CD4-positive, alpha-beta T cell treated with Interleukin-17A for 4 hours (primary cell): Measurements from ENCODE around the gene ZPR1.

Experiments used
- DNase-seq: peaks from one replicate; pipeline ENCODE4 v3.0.0-alpha.2; 2020; ENCODE audit warnings: mixed read lengths

The ZPR1 gene

DNA sequence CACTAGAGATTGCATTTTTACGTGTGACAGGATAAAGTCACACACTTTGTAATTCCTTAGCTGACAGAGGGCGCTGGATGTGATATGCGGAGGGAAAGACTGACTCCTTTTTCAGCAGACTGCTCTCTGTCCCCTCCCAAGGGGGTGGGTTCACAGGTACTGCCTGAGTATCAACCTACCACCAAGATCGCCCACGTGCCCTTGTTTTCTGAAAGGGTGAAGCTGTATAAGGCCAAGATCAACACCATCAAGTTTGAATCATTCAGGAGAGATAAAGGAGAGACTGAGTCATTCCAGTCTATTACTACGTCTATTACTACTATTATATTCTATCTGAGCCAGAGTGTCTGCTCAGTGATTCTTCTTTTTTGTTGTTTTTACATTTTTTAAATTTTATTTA is 45.7 kb downstream of the ZPR1 start:
- DNase-seq: no peak

DNA sequence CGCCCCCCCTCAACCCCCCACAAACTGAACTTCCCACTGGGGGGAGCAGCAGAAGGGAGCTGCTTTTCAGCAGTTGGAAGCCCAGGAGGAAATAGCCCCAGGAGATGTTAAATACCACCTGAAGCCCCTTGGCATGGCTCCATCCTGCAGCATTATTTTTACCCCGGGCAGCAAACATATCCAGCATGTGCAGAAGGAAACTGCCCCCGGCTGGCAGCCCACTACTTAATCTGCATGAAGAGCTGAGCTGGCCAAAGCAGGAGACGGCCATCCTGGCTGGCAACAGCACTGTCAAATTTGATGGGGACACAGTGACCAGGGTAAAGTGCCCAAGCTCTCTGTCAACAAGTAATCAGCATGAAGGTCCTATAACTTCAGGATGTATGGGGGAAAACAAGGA is 47.1 kb downstream of the ZPR1 start:
- no peak for DNase-seq

DNA sequence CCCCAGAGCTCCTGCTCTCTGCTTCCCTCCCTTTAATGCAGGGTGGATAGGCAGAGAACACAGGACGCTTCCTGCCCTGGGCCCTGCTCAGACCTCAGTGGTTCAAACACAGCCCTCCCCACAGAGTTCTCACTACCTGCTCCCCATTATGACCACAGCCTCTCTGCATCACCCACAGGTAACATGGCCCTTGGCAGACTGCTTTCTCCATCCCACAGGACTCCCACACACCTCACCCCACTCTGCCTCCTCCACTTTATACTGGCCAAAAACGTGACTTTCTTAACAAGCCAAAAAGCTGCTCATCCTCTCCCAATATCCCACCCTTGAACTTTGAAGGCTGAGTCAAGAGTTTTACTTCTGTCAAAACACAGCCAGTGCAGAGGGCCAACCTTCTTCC is 48.8 kb downstream of the ZPR1 start:
- DNase-seq: no peak

DNA sequence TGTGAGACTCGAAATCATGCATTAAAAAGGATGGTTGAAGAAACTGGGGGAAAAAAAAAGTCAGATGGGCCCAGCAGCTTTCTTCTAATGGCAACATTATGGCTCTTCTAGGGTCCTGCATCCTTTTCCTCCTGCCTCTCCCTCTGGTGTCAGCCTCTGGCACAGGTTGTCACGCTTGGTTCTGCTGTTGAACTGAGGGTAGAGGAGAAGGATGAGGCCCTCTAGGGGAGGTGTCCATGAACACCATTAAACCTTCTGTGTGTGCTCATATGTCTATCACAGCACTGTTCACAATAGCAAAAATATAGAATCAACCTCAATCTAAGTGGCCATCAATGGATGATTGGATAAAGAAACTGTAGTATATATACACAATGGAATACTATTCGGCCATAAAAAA is 51.1 kb downstream of the ZPR1 start:
- DNase-seq: no peak

DNA sequence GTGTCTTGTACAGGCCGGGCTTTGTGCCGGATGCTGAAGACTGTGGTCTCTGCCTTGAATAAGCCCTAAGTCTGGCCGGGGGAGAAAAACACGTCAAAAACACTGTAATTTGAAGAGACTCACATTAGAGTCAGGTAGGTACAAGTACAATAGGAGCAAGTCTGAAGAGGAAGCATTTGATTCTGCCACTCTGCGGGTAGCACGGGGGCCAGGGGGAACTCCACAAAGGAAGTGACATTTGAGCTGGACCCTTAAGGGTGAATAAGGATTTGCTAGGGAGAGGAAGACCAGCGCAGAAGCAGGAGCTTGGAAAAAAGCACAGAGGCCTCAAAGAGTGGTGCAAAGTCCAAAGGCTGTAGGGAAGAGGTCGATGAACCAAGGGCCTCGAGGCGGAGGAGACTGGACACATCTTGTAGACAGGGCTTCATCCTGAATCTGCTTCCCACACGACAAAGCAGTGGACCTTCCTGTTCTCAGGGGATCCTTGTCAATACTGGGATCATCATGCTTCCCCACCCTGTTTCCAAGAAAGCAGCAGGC is 53.8 kb downstream of the ZPR1 start:
- DNase-seq: no peak

DNA sequence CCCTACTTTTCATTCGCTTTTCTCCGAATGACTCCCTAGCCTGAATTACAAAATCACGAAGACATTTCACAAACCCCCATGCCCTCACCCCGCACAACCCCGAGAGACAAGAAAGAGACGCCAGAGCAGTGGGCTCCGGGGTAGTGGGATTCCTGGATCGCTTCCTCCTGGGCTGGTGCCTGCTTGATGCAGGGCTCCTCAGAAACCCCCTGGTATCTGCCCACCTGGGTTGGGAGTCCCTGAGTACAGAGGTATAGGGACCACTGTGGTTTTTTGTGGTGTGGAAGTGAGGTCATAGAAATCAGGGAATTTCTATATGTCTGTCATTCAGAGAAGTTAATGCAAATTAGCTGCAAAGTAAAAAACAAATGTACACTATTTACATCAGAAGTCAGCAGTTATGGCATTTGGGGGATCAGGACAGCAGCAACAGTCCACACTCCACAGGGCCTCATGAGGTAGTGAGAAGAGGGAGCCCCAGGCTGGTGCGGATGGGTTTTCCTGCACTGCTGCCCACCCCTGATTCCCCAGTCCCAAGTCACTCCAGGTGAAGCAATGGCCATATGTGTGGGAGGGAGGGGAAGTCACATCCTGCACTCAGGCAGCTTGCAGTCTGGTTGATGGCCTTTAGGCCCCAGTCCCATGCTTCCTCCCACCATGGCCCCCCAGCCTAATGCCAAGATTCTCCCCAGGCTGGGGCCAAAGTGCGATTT is 54.6 kb downstream of the ZPR1 start:
- no peak for DNase-seq

DNA sequence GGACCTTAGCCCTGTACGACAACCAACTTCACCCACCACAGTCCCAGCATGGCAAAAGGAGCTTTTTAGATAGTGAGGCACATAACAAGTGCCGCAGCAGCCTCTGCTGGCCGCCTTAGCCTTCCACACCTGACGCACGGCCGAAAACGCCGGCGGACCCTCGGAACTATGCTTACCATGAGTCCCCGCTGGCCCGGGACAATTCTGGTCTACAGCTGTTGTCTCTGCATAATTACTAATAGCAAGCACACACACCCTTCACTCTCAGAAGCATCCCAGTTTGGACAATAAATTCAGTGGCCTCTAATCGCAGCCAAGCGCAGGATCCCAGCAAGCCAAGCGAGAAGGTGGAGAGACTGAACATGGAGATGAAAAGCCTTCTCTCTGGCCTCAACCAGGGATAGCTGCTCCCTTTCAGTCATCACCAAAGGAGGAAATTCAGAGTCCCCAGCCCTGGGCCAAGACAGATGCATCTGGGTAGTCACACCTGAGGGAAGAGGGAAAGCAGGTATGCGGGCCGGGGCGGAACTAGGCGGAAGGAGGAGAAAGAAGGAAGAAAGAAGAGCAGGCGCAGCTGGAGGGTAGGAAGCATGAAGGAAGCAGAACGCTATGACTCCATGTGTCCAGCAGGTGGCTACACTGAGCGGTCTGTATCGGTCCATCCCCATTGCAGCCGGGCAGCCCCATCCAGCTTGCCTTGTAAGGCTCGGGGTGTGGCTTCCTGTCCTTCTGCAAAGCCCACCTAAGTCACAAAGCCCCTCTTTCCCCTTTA is 55.4 kb downstream of the ZPR1 start:
- peak; percentile 68 for DNase-seq

DNA sequence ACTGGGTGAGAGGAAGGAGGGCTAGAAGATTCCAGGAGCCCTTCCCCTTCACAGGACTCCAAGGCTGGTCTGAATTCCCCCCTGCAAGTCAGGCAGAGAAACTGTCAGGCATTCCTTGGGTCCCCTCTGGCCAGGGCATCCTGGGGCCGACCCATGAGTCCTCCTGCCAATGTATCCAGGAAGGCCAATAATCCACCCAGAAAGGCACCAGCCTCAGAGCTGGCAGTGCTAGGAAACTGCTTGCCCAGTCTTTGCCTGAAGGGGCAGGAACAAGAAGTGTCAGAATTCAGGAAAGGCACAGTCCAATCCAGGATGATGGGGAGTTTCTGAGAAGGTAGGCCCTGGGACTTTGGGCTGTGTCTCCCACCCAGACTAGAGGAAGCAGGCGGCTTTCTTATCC is 56.0 kb downstream of the ZPR1 start:
- no peak for DNase-seq

DNA sequence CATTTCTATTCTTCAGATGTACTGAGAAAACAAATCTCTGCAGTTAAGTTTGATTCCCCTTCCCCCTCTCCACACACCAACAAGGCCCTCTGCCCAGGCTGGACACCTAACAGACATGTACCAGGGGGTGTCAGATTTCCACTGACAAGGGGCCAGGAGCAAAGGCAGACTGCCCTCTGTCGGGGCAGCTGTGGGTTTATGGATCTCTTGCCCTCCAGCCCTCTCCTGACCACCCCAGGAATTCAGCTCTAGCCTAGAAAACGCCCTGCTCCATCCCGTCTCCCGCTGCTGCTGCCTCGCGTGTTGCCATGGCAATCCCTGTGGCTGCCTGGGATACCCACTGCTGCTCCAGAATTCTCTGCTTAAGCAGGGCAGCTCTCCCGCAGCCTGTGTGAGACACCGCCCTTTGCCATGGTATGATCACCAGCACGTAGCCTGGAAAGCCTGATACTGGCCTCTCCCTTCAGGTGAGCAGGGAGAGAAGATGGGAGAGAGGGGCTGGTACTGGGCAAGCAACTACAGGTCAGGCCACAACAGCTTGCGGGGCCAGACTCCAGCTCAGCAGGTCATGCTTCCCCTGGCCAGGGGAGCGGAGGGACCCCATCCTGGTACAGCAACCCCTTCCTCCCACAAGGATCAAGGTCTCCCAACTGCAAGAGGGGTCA is 56.6 kb downstream of the ZPR1 start:
- no peak for DNase-seq

DNA sequence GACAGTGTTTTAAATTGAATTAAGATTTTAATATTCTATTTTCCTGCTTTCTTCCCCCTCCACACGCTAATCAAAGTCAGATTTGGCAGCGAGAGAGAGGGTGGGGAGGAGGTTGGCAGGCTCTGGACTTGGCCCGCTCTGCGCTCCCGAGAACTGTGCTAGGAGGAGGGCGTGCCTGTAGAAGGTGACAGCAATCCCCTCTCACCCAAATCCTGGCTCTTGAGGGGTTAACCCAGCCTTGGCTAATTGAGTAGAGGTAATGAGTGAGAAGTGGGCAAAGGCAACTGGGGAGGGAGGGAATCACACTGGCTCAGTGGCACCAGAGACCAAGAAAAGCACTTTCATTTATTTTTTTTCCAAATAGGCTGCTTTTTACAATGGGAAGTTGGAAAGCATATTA is 57.2 kb downstream of the ZPR1 start:
- DNase-seq: no peak

DNA sequence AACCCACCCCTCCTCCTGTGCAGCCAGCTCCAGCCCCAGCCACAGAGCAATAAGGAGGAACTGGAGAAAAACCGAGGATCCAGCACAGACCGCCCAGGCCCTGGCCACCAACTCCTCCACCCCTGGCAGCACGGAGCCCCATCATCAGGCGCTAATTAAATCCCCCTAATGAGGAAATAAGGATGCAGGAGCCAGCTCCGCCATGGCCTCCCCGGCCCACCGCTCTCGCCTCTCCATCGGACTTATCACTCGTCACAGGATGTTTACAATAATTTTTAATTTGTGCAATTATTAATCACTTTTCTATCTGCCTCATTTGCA is 57.6 kb downstream of the ZPR1 start:
- no peak for DNase-seq

DNA sequence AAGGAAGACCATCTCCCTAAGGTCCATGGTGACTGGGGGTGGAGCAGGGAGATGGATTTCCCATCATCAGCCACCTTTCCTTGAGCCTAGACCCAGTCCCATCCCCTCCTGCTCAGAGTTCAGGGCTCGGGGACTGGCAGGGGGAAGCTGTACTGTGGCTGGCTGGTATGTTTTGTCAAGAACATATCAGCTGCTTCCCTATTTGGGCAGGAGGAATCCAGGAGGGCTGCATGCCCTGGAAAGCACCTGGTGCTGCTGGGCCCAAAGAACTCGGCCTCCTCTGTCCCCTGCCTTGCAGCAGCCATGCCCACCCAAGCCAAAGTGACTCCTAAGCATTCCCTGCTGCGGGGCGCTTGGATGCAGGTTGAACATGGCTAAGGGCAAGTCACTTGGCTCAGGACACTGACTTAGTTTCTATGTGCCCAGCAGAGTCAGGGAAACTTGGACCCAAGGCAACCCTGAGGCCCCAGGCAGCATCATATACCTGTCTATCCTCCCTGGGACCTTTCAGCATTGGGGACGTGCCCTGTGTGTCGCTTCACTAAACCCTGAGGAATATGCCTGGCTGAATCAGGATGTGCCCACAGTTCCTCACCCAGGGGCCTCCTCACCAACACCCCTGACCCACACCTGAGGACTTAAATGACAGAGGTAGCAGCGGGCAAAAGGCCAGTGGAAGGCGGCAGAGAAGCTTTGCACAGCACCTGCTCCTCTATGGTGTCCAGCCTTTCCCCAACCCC is 58.2 kb downstream of the ZPR1 start:
- DNase-seq: no peak

DNA sequence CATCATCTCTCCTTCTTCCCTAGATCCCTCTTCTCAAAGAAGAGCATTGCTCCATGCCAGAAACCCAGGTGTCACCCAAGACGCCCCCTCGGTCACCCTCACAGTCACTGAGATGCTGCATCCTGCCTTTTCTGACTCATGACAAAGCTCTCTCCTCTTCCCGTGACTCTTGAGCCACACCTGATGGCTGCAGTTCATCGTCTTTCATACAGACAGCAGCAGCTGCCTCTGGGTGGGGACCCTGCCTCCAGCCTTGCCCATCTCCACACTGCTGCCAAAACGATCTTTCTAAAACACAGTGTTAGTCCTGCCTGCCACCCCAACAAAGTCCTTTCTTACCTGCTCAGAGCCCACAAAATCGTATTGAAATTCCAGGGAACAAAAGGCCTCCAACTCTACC is 59.8 kb downstream of the ZPR1 start:
- DNase-seq: no peak

DNA sequence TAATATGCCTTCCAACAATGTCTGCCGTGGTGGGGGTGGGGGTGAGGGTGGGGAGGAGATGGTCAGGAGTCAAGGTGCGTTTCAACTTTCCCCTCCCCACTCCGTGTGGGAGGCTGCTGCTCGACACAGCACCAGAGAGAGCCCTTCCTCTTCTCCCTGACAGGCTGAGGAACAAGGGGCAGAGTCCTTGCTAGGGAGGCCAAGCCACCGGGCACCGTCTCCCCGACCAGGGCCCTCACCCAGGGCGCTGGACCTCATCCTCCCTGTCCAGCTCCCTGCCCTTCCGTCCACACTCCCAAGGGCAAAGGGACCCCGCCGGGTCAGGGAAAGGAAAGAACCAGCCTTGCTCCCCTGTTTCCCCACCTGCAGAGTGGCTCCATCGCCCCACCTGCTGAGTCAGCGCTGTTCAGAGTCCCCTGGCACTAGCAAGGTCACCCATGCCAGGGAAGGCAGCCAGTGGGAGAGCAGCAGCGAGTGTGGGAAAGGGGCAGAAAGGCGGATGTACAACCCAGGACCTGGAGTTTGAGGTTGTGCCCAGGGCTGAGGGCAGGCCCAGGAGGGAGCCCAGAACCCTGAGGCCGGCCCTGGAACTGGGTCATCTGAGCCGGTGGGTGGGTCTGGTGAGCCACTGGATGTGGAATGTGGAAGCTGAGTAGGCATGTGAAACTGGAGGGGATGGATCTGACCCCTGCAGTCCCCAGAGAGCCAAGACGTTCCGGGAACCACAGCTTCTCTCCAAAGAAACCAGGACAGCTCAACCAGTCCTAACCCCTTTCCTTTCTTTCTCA is 62.2 kb downstream of the ZPR1 start:
- no peak for DNase-seq

DNA sequence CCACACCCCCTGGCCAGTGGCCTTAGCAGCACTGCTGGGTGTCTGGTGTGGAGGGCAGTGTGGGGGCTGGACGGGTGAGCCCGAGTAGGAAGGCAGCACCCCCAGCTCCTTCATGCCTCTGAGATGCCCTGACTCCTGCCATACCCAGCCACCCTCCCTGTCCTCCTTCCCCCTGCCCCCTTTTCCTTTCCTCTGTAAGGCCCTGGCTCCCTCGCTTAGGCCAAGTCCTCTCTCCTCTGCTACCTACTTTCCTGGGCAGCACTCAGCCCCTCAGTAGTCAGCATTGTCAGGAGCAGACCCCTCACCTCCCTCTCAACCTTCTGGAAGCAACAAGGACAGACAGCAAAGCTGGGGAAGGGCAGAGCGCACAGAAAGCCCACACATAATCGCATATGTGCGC is 63.0 kb downstream of the ZPR1 start:
- no peak for DNase-seq
